GM12872 (cell line): ENCODE data around the gene MRGPRE.

Source experiments
- CTCF ChIP-seq: IDR thresholded peaks from 3 replicates; pipeline ENCODE4 v1.5.1; 2011; ENCODE audit warnings: low read depth, mild to moderate bottlenecking, low read length, moderate library complexity; ENCODE audit not compliant: insufficient read depth

MRGPRE gene

GRCh38 chr11:3215346-3216026 is 16.7 kb downstream of the MRGPRE start:
- no peak for TF ChIP-seq CTCF

GRCh38 chr11:3214420-3214699 is 17.9 kb downstream of the MRGPRE start:
- no peak for TF ChIP-seq CTCF

GRCh38 chr11:3213659-3214419 is 18.4 kb downstream of the MRGPRE start:
- TF ChIP-seq CTCF = no peak

- no peak for TF ChIP-seq CTCF
Measured at GRCh38 chr11:3208272-3208671, 23.9 kb downstream of the MRGPRE start.

GRCh38 chr11:3207526-3208189 is 24.6 kb downstream of the MRGPRE start:
- no peak for TF ChIP-seq CTCF

- TF ChIP-seq CTCF = no peak
Measured at GRCh38 chr11:3206922-3207204, 25.4 kb downstream of the MRGPRE start.

- no peak for TF ChIP-seq CTCF
Measured at GRCh38 chr11:3206156-3206921, 25.9 kb downstream of the MRGPRE start.
